ENCODE measurements around the gene MPND. TPM values are rescaled to one million over a fixed set of nuclear protein-coding genes. Genes with fewer than 3 reads are reported as not detected.
A peak's percentile ranks its signal among the peaks of the same experiment; 100 is the strongest.

MPND gene
- total RNA-seq, 2 experiments from 2014 or later: 12.6 to 18.0 TPM

DNA sequence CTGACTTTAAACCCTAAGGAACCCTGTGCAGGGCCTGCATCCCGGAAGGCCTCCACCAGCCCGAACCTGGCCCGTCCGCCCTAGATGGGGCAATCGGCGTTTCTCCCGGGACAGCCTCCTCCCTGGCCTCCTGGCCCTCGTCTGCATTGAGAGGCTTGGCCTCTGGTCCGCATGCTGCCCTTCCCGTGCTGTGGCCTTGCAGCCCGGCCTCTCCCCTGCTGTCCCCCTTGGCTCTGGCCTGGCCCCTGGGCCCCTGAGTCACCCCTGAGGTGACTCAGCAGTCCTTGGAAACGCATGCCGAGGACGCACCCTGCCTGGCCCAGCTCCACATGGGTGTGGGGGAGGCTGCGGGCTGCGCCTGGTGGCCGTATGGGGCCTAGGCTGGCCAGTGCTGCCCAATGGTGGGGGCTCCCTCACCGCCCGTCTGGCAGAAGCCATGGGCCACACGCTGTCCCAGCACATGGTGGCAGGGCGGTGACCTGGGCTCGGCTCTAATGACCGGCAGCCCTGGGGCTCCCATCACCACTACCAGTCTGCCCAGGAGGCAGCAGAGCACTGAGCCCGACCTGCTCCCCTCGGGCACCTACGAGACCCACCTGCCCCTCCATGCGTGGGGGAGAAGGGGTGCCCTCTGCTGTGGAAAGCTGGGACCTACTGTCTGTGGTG lies 31.3 kb downstream of the MPND start:
- POLR2A ChIA-PET: no interaction called here
- no peak overlapping the region for H3K4me3 Mint-ChIP-seq
- no peaks in the 10 kb centered on the region for H3K9me3 Mint-ChIP-seq (ENCODE audit: low read depth)
- no peaks in the 10 kb centered on the region for H3K27me3 Mint-ChIP-seq
- DNase-seq (no peak), ATAC-seq (no peak)
- H3K27ac Mint-ChIP-seq: no peak overlapping the region
- CTCF ChIA-PET: interaction anchor here (1.0 to 2.2 kb wide), 4 partner anchors 22 to 141 kb away, joined by 3 to 8 read pairs (median 3); partner anchors contain the start of gene CHAF1A
- H3K36me3 Mint-ChIP-seq (ENCODE audit: low read depth): peaks cover 2% of the 10 kb centered on the region
- H3K4me1 Mint-ChIP-seq: peaks cover 64% of the 10 kb centered on the region
- intact Hi-C loops (cut with DNase I, micrococcal nuclease): no loop called here

DNA sequence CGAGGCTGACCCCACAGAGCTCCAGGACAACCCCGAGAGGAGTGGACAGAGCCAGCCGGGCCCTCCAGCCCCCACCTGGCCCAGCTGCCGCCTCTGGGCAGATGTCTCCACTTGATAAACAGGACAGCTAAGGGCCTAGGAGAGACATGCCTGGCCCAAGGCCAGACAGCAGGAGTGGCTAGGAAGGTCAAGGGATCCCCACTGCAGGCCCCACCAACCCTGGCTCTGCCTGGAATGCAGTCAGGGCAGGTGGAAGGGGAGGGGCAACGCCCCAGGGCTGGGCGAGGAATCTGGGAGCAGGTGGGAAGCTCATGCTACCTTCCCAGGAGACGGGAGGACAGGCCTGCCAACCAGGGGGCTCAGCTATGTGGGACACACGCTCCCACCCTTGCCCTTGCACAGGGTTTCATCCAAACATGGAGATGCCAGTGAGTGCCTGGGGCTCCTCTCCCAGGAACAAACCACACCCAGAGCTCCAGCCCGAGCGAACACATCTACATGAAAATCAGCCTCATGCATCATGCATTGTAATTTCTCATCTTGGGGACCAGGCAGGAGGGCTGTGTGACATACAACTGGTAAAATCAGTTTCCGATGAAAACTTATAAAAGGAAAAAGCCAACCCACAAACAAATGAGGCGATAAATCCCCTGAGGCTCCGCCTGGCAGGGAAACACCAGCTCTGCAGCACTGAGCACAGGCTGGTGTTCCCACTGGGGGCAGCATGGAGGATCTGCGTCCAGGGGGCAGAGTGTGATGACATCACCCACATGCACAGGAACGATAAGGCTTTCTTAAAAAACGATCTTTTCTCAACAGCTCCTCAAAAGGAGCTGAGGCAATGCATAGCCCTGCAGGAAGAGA lies 32.0 kb downstream of the MPND start:
- intact Hi-C loops (cut with DNase I, micrococcal nuclease): no loop called here
- DNase-seq: no peak
- no peaks in the 10 kb centered on the region for H3K27me3 Mint-ChIP-seq
- no peak for ATAC-seq
- ChIA-PET CTCF (interaction anchor here (1.0 to 2.2 kb wide), 3 partner anchors 22 to 27 kb away, joined by 3 to 8 read pairs (median 3); partner anchors contain the start of gene CHAF1A), POLR2A (no interaction called here)
- H3K4me1 Mint-ChIP-seq: peaks cover 65% of the 10 kb centered on the region
- no peaks in the 10 kb centered on the region for H3K9me3 Mint-ChIP-seq (ENCODE audit: low read depth)
- no peak overlapping the region for H3K4me3 Mint-ChIP-seq
- H3K27ac Mint-ChIP-seq: peak overlapping the region; percentile 35
- peaks cover 4% of the 10 kb centered on the region for H3K36me3 Mint-ChIP-seq (ENCODE audit: low read depth)

GRCh38 chr19:4376028-4376670 lies 32.8 kb downstream of the MPND start:
- no peaks in the 10 kb centered on the region for H3K27me3 Mint-ChIP-seq
- intact Hi-C loops (cut with DNase I, micrococcal nuclease): no loop called here
- H3K4me1 Mint-ChIP-seq: peaks cover 65% of the 10 kb centered on the region
- ChIA-PET CTCF (interaction anchor here (1.6 to 2.2 kb wide), 2 partner anchors 23 to 26 kb away, joined by 3 to 8 read pairs; partner anchors contain the start of gene CHAF1A), POLR2A (interaction anchor here (0.6 kb wide), 1 partner anchor 33 kb away, joined by 3 read pairs; no protein-coding TSS in a partner anchor)
- no peak overlapping the region for H3K4me3 Mint-ChIP-seq
- no peak for ATAC-seq
- no peaks in the 10 kb centered on the region for H3K9me3 Mint-ChIP-seq (ENCODE audit: low read depth)
- no peak for DNase-seq
- peaks cover 4% of the 10 kb centered on the region for H3K36me3 Mint-ChIP-seq (ENCODE audit: low read depth)
- H3K27ac Mint-ChIP-seq: peak overlapping the region; percentile 35

DNA sequence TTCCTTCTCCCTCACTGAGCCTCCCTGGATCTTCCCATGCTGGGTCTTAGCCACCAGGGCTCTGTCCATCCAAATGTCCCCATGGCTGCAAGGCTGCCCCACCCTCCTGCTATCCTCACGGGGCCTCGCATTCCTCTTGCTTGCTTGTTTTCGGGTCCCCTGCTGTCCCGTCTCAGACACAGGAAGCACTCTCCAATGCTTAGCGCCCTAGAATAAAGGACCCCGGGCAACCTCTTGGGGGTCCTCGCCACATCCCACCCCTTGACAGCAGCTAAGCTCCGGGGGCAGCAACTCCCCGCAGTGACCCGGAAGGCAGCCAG lies 33.3 kb downstream of the MPND start:
- ChIA-PET POLR2A (interaction anchor here (0.6 kb wide), 1 partner anchor 34 kb away, joined by 3 read pairs; no protein-coding TSS in a partner anchor), CTCF (interaction anchor here (1.6 to 2.2 kb wide), 2 partner anchors 24 kb away, joined by 5 to 8 read pairs; partner anchors contain the start of gene SH3GL1)
- Mint-ChIP-seq H3K9me3 (ENCODE audit: low read depth) (no peaks in the 10 kb centered on the region), H3K27ac (peak overlapping the region; percentile 23), H3K4me3 (no peak overlapping the region), H3K27me3 (no peaks in the 10 kb centered on the region), H3K36me3 (ENCODE audit: low read depth) (peaks cover 4% of the 10 kb centered on the region), H3K4me1 (peaks cover 66% of the 10 kb centered on the region)
- DNase-seq (no peak), ATAC-seq (no peak)
- intact Hi-C loops (cut with DNase I, micrococcal nuclease): no loop called here

DNA sequence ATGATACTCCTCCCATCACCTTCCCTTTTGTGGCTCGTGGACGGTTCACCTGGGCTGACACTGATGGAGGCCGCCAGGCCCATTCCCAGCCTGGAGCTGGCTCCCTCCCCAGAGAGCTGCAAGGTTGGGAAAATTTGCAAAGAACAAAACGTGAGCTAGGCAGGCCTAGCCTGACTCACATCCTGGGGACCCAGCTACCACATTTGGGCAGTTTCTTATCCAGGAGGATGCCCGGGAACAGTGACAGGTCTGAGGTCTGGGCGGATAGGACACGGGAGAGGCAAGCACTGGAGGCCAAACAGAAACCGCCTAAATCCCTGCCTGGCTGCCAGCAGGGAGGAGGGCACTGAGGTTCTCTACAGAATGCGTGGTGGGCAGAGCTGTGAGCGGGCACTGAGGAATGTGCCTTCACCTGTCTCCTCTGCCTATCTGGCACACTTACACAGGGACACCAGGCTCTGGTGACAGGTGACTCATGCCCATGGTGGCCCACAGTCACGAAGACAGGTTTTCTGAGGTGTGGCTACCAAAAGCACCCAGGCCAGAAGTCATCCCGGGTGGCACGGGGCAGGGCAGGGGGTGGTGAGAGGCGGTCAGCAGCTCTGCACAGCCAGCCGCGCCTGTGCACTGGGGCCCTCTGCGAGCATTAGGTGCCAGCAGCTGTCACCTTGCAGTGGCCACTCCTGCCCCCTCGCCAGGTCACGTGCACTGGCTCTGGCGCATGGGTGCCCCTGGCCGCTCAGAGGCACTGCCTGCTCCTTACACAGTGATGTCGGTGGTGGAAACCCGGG lies 33.8 kb downstream of the MPND start:
- DNase-seq (no peak), ATAC-seq (no peak)
- H3K4me3 Mint-ChIP-seq: no peak overlapping the region
- peak overlapping the region; percentile 74 for H3K27ac Mint-ChIP-seq
- H3K9me3 Mint-ChIP-seq (ENCODE audit: low read depth): no peaks in the 10 kb centered on the region
- peaks cover 70% of the 10 kb centered on the region for H3K4me1 Mint-ChIP-seq
- peaks cover 4% of the 10 kb centered on the region for H3K36me3 Mint-ChIP-seq (ENCODE audit: low read depth)
- POLR2A ChIA-PET: interaction anchor here (0.6 kb wide), 2 partner anchors 34 to 164 kb away, joined by 3 to 8 read pairs; no protein-coding TSS in a partner anchor
- H3K27me3 Mint-ChIP-seq: no peaks in the 10 kb centered on the region
- CTCF ChIA-PET: interaction anchor here (1.6 to 2.2 kb wide), 2 partner anchors 23 to 24 kb away, joined by 5 to 8 read pairs; partner anchors contain the start of gene SH3GL1
- intact Hi-C loops (cut with DNase I, micrococcal nuclease): no loop called here

DNA sequence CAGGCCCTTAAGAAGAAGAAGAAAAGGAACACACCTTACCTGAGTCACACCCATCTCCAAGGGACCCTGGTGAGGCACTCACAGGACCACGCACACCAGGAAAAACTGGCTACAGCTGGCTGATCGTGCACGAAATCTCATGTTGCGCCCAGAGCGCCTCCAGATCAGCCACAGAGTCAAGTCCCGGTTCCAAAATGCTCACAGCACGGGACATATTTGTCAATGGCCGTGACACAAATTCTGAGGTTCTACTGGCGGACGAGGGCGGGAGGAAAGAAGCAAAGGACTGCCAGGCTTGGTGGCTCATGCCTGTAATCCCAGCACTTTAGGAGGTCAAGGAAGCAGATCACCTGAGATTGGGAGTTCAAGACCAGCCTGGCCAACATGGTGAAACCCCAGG lies 35.5 kb downstream of the MPND start:
- H3K4me1 Mint-ChIP-seq: peaks cover 68% of the 10 kb centered on the region
- ATAC-seq (no peak), DNase-seq (no peak)
- peak overlapping the region; percentile 89 for H3K27ac Mint-ChIP-seq
- intact Hi-C loops (cut with DNase I, micrococcal nuclease): loop anchor here (1.0 kb wide), 2 partner anchors 10 to 21 kb away; partner anchors contain the start of gene SH3GL1 (in 1 of the 2)
- ChIA-PET CTCF (interaction anchor here (0.7 to 2.1 kb wide), 3 partner anchors 9 to 413 kb away, joined by 3 to 13 read pairs (median 3); partner anchors contain the start of genes CHAF1A, FEM1A and SH3GL1), POLR2A (no interaction called here)
- peaks cover 6% of the 10 kb centered on the region for H3K36me3 Mint-ChIP-seq (ENCODE audit: low read depth)
- H3K27me3 Mint-ChIP-seq: no peaks in the 10 kb centered on the region
- no peaks in the 10 kb centered on the region for H3K9me3 Mint-ChIP-seq (ENCODE audit: low read depth)
- peak overlapping the region; percentile 71 for H3K4me3 Mint-ChIP-seq

DNA sequence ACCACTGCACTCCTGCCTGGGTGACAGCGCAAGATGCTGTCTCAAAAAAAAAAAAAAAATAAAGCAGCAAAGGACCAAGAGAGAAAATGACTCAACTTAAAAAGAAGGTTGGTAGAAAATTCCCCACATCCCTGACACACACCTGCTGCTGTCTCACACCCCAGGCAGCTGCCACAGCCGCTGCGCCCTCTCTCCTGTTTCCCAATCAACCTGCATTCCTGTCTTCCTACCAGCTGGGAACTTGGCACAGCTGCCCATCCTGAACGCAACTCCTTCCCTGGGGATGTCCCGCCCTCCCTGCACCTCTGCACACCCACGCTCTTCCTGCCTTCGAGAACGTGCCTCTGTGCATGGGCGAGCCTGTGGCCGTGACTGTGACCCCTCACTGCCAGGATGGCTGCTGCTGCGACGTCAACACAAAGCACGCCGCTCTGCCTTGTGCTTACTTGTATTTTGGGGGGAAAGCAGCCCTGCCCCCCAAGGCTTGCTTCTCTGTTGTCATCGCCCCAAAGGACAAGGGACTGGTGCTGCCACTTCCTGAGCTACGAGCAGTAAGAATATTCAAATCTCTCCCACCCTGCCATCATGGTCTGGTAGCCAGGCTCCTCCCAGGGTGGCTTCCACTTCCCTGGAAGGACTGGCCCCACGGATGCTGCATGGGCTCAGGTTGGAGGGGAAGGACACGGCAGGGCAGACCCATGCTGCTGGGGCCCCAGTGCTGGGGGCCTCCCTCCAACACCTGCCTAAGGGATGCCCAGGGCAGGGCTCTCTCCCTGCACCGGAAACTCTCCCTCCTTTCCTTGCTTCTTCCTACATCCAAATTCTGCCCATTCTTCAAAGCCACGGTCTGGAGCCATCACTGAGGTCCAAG lies 36.3 kb downstream of the MPND start:
- ATAC-seq (peak; percentile 75), DNase-seq (peak; percentile 71)
- H3K9me3 Mint-ChIP-seq (ENCODE audit: low read depth): no peaks in the 10 kb centered on the region
- no peaks in the 10 kb centered on the region for H3K27me3 Mint-ChIP-seq
- CTCF ChIA-PET: interaction anchor here (0.7 to 2.1 kb wide), 3 partner anchors 9 to 412 kb away, joined by 3 to 13 read pairs (median 3); partner anchors contain the start of genes CHAF1A, FEM1A and SH3GL1
- peak overlapping the region; percentile 89 for H3K27ac Mint-ChIP-seq
- POLR2A ChIA-PET: no interaction called here
- H3K36me3 Mint-ChIP-seq (ENCODE audit: low read depth): peaks cover 6% of the 10 kb centered on the region
- peak overlapping the region; percentile 71 for H3K4me3 Mint-ChIP-seq
- intact Hi-C loops (cut with DNase I, micrococcal nuclease): loop anchor here (1.0 kb wide), 2 partner anchors 10 to 21 kb away; partner anchors contain the start of gene SH3GL1 (in 2 of the 2)
- H3K4me1 Mint-ChIP-seq: peaks cover 64% of the 10 kb centered on the region

GRCh38 chr19:4380254-4380727 lies 36.9 kb downstream of the MPND start:
- no peaks in the 10 kb centered on the region for H3K27me3 Mint-ChIP-seq
- peak overlapping the region; percentile 89 for H3K27ac Mint-ChIP-seq
- peak; percentile 64 for ATAC-seq
- POLR2A ChIA-PET: interaction anchor here (0.7 kb wide), 1 partner anchor 100 kb away, joined by 3 read pairs; no protein-coding TSS in a partner anchor
- CTCF ChIA-PET: interaction anchor here (2.1 kb wide), 1 partner anchor 21 kb away, joined by 13 read pairs; the partner anchor contains the start of genes CHAF1A and SH3GL1
- peak overlapping the region; percentile 71 for H3K4me3 Mint-ChIP-seq
- intact Hi-C loops (cut with DNase I, micrococcal nuclease): loop anchor here in 1 of 2 experiments (1.0 kb wide), 1 partner anchor 20 kb away; the partner anchor contains the start of gene SH3GL1
- H3K36me3 Mint-ChIP-seq (ENCODE audit: low read depth): peaks cover 6% of the 10 kb centered on the region
- DNase-seq: peak; percentile 77
- H3K9me3 Mint-ChIP-seq (ENCODE audit: low read depth): no peaks in the 10 kb centered on the region
- peaks cover 62% of the 10 kb centered on the region for H3K4me1 Mint-ChIP-seq

DNA sequence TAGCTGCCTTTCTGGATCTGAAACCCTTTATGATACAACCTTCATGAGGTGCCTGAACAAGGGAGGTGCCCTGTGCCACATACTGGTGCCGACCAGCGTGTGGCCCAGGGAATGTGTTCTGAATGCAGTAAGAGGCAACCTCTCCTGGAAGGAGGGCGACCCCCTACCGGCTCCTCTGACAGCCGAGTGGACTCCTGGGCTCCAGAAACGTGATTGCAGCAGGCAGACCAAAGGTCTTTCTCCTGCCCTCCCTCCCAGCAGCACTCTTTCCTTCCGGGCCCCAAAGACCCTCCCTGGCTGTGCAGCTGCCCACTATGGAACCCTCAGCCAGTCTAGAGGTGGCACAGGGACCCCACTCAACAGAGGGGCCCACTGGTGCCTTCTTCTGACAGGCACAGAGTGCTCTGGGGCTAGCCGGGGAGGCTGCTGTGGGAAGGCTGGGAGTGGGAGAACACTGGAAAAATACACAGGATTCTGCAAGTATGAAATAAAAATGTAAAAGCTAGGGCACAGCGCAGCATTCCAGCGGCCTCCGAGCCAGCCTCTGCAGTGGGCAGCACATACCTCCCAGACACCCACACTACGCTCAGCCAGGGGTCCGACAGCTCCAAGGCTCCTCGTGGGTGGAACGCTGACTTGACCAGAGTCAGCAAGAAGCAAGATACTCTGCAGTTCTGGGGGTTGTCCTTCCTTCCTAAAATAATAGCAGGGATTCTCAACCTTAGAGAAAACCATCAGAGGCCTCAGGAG lies 42.1 kb downstream of the MPND start:
- H3K4me1 Mint-ChIP-seq: peaks cover 24% of the 10 kb centered on the region
- peaks cover 11% of the 10 kb centered on the region for H3K36me3 Mint-ChIP-seq (ENCODE audit: low read depth)
- POLR2A ChIA-PET: no interaction called here
- DNase-seq: no peak
- H3K9me3 Mint-ChIP-seq (ENCODE audit: low read depth): no peaks in the 10 kb centered on the region
- no peak overlapping the region for H3K27ac Mint-ChIP-seq
- no peak overlapping the region for H3K4me3 Mint-ChIP-seq
- no peak for ATAC-seq
- H3K27me3 Mint-ChIP-seq: no peaks in the 10 kb centered on the region
- intact Hi-C loops (cut with DNase I, micrococcal nuclease): no loop called here
- CTCF ChIA-PET: no interaction called here

All from activated CD4-positive, alpha-beta T cell treated with anti-CD3 and anti-CD28 coated beads for 36 hours (primary cell).